Ovary (tissue), 9 donors: ENCODE data around the gene ETV5. TPM values are rescaled to one million over a fixed set of nuclear protein-coding genes. Genes with fewer than 3 reads are reported as not detected.

Experiments
- DNase-seq, 5 donors: peaks; one replicate each; pipeline ENCODE4 v3.0.0-alpha.2; 2019 to 2020
- H3K27ac ChIP-seq, 2 donors: fragments of 200-600 bp; one replicate each; pipeline versions ENCODE4 v1.5.1 to v1.8.0; 2019 to 2022
- H3K27me3 ChIP-seq: fragments of 200-600 bp; one replicate; pipeline ENCODE4 v1.8.0; 2022
- H3K36me3 ChIP-seq: fragments of 200-600 bp; sonication (generic); one replicate; pipeline ENCODE4 v1.5.1; 2019
- H3K4me1 ChIP-seq: one replicate; pipeline ENCODE4 v1.8.1; 2013; ENCODE audit warnings: mild to moderate bottlenecking, moderate library complexity; ENCODE audit not compliant: insufficient read depth
- H3K4me3 ChIP-seq: fragments of 200-600 bp; sonication (generic); one replicate; pipeline ENCODE4 v1.5.1; 2017
- H3K9me3 ChIP-seq, 2 donors: fragments of 200-600 bp in 1 of 2; sonication (generic) in 1 of 2; one replicate each; pipeline versions ENCODE4 v1.5.1 to v1.8.1; 2013 to 2019; ENCODE audit warnings: mild to moderate bottlenecking in 1 of 2, moderate library complexity in 1 of 2
- CTCF ChIP-seq, 3 donors: fragments of 450-650 bp in 2 of 3; fragments of 200-600 bp in 1 of 3; IDR thresholded peaks; one replicate each; pipeline versions ENCODE4 v1.5.1 to v1.8.0; 2016 to 2022; ENCODE audit warnings: antibody characterized with exemption in 3 of 3, mild to moderate bottlenecking in 1 of 3
- EP300 ChIP-seq: sonication (generic); formaldehyde crosslinking; IDR thresholded peaks from one replicate; pipeline ENCODE4 v1.6.1; 2017; ENCODE audit warnings: antibody characterized with exemption
- POLR2A ChIP-seq: fragments of 450-650 bp; IDR thresholded peaks from one replicate; pipeline ENCODE4 v1.6.1; 2017; ENCODE audit warnings: antibody characterized with exemption, mild to moderate bottlenecking, moderate library complexity
- WGBS, 3 donors: extraction: QIAGEN DNeasy Blood & Tissue Kit in 1 of 3; methylation state at CpG; one replicate each; pipeline versions ENCODE4 v1.1.5 to v1.1.7; 2013 to 2017; 5-methylcytosine and 5-hydroxymethylcytosine counted together
- intact Hi-C, 4 donors: fragments of 100-400 bp; cut with DNase I; formaldehyde crosslinking; loops; one replicate each; pipeline versions ENCODE4 v1.11.0 to v1.15.1; 2022 to 2023
- polyA plus RNA-seq, 2 donors: library from polyadenylated mRNA; stranded (reverse); fragments of 200-250 nt in 1 of 2; fragments of 350-450 nt in 1 of 2; fragmentation: Illumina TruSeq in 1 of 2; extraction: RNeasy Lipid Tissue Mini Kit (QIAGEN cat#74804) in 1 of 2; gene quantifications; one replicate each; pipeline ENCODE4 v1.2.3, GENCODE V29; 2013 to 2014
- total RNA-seq, 7 donors: library from RNA; depleted of rRNA in 2 of 7; stranded (reverse); fragments of >200 nt in 2 of 7; fragmentation: NEBNext Ultra II Directional in 3 of 7; extraction: Animal tissue kit (Norgen Biotek cat#: 25700) in 3 of 7; gene quantifications; one replicate each; pipeline versions ENCODE4 v1.1.0 to v1.2.4, GENCODE V29; 2016 to 2023
- donor health status: DM: no; HTN: no; CAD: no; lungs with moderate emphysema.
- donor health status: DM: no; HTN: no; CAD: no.
- donor health status: Bipolar disorder and iron deficiency.
- donor health status: DM: yes; HTN: yes; CAD: no.
- donor health status: DM: no; HTN: no; CAD: no.
- donor health status: DM: yes; HTN: yes; CAD: no.

ETV5 gene
- total and polyA plus RNA-seq, 9 donors = 1.8 to 20.4 (median 6.6) TPM

- no peaks in the 10 kb centered on the region for H3K27me3 ChIP-seq
- DNase-seq = no peak
- H3K4me1 ChIP-seq = no peaks in the 10 kb centered on the region
- H3K36me3 ChIP-seq = no peaks in the 10 kb centered on the region
- 76 to 81% (median 80%) methylated on average over 12 of the region's 12 CpGs for WGBS, 3 donors
- no peak for TF ChIP-seq POLR2A
- no peak for TF ChIP-seq CTCF (IDR thresholded peaks at IDR 0.05)
- TF ChIP-seq EP300 = no peak
- no peak overlapping the region for H3K27ac ChIP-seq
- H3K4me3 ChIP-seq = no peak overlapping the region
- no peaks in the 10 kb centered on the region for H3K9me3 ChIP-seq
- intact Hi-C loops = no loop called here
These were observed 54.7 kb downstream of the ETV5 start for GRCh38 chr3:186053954-186054791.

- Histone ChIP-seq H3K4me1 (no peaks in the 10 kb centered on the region), H3K36me3 (no peaks in the 10 kb centered on the region), H3K4me3 (no peak overlapping the region), H3K27ac (no peak overlapping the region), H3K9me3 (no peaks in the 10 kb centered on the region), H3K27me3 (no peaks in the 10 kb centered on the region)
- intact Hi-C loops = no loop called here
- no peak for DNase-seq
- TF ChIP-seq CTCF (IDR thresholded peaks at IDR 0.05) = no peak
- no peak for TF ChIP-seq POLR2A
- no peak for TF ChIP-seq EP300
- 89 to 90% (median 90%) methylated on average over 7 of the region's 7 CpGs for WGBS, 3 donors
These were observed 56.6 kb downstream of the ETV5 start for GRCh38 chr3:186052096-186052840.

- Histone ChIP-seq H3K4me1 (no peaks in the 10 kb centered on the region), H3K9me3 (no peaks in the 10 kb centered on the region), H3K27me3 (no peaks in the 10 kb centered on the region), H3K36me3 (no peaks in the 10 kb centered on the region), H3K4me3 (no peak overlapping the region), H3K27ac (no peak overlapping the region)
- 95 to 97% (median 97%) methylated on average over 4 of the region's 4 CpGs for WGBS, 3 donors
- intact Hi-C loops = no loop called here
- TF ChIP-seq POLR2A = no peak
- TF ChIP-seq CTCF (IDR thresholded peaks at IDR 0.05) = no peak
- no peak for TF ChIP-seq EP300
- no peak for DNase-seq
These were observed 59.9 kb downstream of the ETV5 start for GRCh38 chr3:186049001-186049400.

GRCh38 chr3:186048119-186048518 is 60.8 kb downstream of the ETV5 start:
- Histone ChIP-seq H3K27me3 (no peaks in the 10 kb centered on the region), H3K36me3 (no peaks in the 10 kb centered on the region), H3K4me3 (no peak overlapping the region), H3K27ac (no peak overlapping the region), H3K4me1 (no peaks in the 10 kb centered on the region), H3K9me3 (no peaks in the 10 kb centered on the region)
- intact Hi-C loops = no loop called here
- WGBS, 3 donors = 95 to 99% (median 96%) methylated on average over 3 of the region's 3 CpGs
- no peak for DNase-seq
- no peak for TF ChIP-seq EP300
- TF ChIP-seq CTCF (IDR thresholded peaks at IDR 0.05) = no peak
- no peak for TF ChIP-seq POLR2A
